HEK293 (cell line): ENCODE measurements around the gene COQ7.

Source experiments
- CTCF ChIA-PET: fragments of 350-600 bp; formaldehyde crosslinking; extraction: SDS; loops from one replicate; lab custom pipeline; 2021; ENCODE audit warnings: antibody characterized with exemption; lab: Yijun Ruan, JAX
- POLR2A ChIA-PET: fragments of 300-600 bp; formaldehyde crosslinking; extraction: SDS; loops from one replicate; lab custom pipeline; 2020; ENCODE audit warnings: antibody characterized with exemption, inconsistent platforms; lab: Yijun Ruan, JAX
- H3K27ac ChIP-seq: fragments of 200-500 bp; sonication (Bioruptor generic); 2 replicates; pipeline ENCODE4 v1.5.1; 2014; ENCODE audit warnings: low read depth, low read length, control low read depth, inconsistent platforms; ENCODE audit errors: extremely low read depth
- H3K36me3 ChIP-seq, 2 experiments: fragments of 200-500 bp in 1 of 2; sonication (Bioruptor generic) in 1 of 2; 1 replicate in 1 of 2; 2 replicates in 1 of 2; pipeline ENCODE4 v1.5.1; 2014 to 2017; ENCODE audit warnings: inconsistent platforms in 2 of 2, low read length in 2 of 2; ENCODE audit not compliant: control insufficient read depth in 2 of 2, insufficient read depth in 1 of 2
- H3K4me1 ChIP-seq: fragments of 200-500 bp; sonication (Bioruptor generic); 2 replicates; pipeline ENCODE4 v1.5.1; 2014; ENCODE audit warnings: mild to moderate bottlenecking, low read length, inconsistent platforms; ENCODE audit not compliant: control insufficient read depth, insufficient read depth
- H3K4me3 ChIP-seq: 2 replicates; pipeline ENCODE4 v1.5.1; 2011; ENCODE audit warnings: low read depth, mild to moderate bottlenecking, control low read depth, low read length, moderate library complexity
- H3K9me3 ChIP-seq: fragments of 200-500 bp; sonication (Bioruptor generic); 2 replicates; pipeline ENCODE4 v1.5.1; 2014; ENCODE audit warnings: low read depth, low read length, inconsistent platforms; ENCODE audit not compliant: control insufficient read depth, insufficient read depth
- BCL6B ChIP-seq: fragments of 450-650 bp; formaldehyde crosslinking; IDR thresholded peaks from 2 replicates; pipeline ENCODE4 v1.5.1; 2017; ENCODE audit warnings: missing biosample characterization, missing genetic modification characterization
- CTCF ChIP-seq: fragments of 450-650 bp; formaldehyde crosslinking; IDR thresholded peaks from 2 replicates; pipeline ENCODE4 v1.5.1; 2016; ENCODE audit warnings: missing biosample characterization, missing genetic modification characterization
- GLI4 ChIP-seq: fragments of 450-650 bp; formaldehyde crosslinking; IDR thresholded peaks from 2 replicates; pipeline ENCODE4 v1.5.1; 2016; ENCODE audit warnings: missing biosample characterization, missing genetic modification characterization
- HOXC10 ChIP-seq: sonication (generic); formaldehyde crosslinking; IDR thresholded peaks from 2 replicates; pipeline ENCODE4 v1.8.1; 2023; ENCODE audit warnings: mild to moderate bottlenecking, missing genetic modification reagents
- KLF17 ChIP-seq: fragments of 450-650 bp; formaldehyde crosslinking; IDR thresholded peaks from 2 replicates; pipeline ENCODE4 v1.5.1; 2016; ENCODE audit warnings: missing biosample characterization, missing genetic modification characterization
- PRDM1 ChIP-seq: fragments of 450-650 bp; formaldehyde crosslinking; IDR thresholded peaks from 2 replicates; pipeline ENCODE4; 2016; ENCODE audit warnings: missing biosample characterization, missing genetic modification characterization
- WT1 ChIP-seq: fragments of 450-650 bp; formaldehyde crosslinking; IDR thresholded peaks from 2 replicates; pipeline ENCODE4 v1.5.1; 2016; ENCODE audit warnings: missing biosample characterization, missing genetic modification characterization
- ZBTB1 ChIP-seq: fragments of 450-650 bp; formaldehyde crosslinking; IDR thresholded peaks from 2 replicates; pipeline ENCODE4 v1.5.1; 2016; ENCODE audit warnings: missing biosample characterization, missing genetic modification characterization
- ZBTB48 ChIP-seq: fragments of 450-650 bp; formaldehyde crosslinking; IDR thresholded peaks from 2 replicates; pipeline ENCODE4 v1.5.1; 2016; ENCODE audit warnings: missing biosample characterization, missing genetic modification characterization
- ZBTB8A ChIP-seq: fragments of 450-650 bp; formaldehyde crosslinking; IDR thresholded peaks from 2 replicates; pipeline ENCODE4 v1.5.1; 2016; ENCODE audit warnings: missing biosample characterization, missing genetic modification characterization
- ZEB2 ChIP-seq: fragments of 450-650 bp; formaldehyde crosslinking; IDR thresholded peaks from 2 replicates; pipeline ENCODE4 v1.5.1; 2016; ENCODE audit warnings: missing biosample characterization, missing genetic modification characterization
- ZFP69B ChIP-seq: fragments of 450-650 bp; formaldehyde crosslinking; IDR thresholded peaks from 2 replicates; pipeline ENCODE4 v1.5.1; 2016; ENCODE audit warnings: missing biosample characterization, missing genetic modification characterization
- ZNF121 ChIP-seq: fragments of 450-650 bp; formaldehyde crosslinking; IDR thresholded peaks from 2 replicates; pipeline ENCODE4 v1.5.1; 2016; ENCODE audit warnings: missing biosample characterization, missing genetic modification characterization
- ZNF138 ChIP-seq: fragments of 450-650 bp; formaldehyde crosslinking; IDR thresholded peaks from 2 replicates; pipeline ENCODE4 v1.5.1; 2016; ENCODE audit warnings: missing biosample characterization, missing genetic modification characterization, borderline replicate concordance
- ZNF211 ChIP-seq: fragments of 450-650 bp; formaldehyde crosslinking; IDR thresholded peaks from 2 replicates; pipeline ENCODE4 v1.5.1; 2016; ENCODE audit warnings: low read depth, missing biosample characterization, missing genetic modification characterization
- ZNF302 ChIP-seq: fragments of 450-650 bp; formaldehyde crosslinking; IDR thresholded peaks from 2 replicates; pipeline ENCODE4 v1.5.1; 2016; ENCODE audit warnings: missing biosample characterization, missing genetic modification characterization, low read depth
- ZNF561 ChIP-seq: fragments of 450-650 bp; IDR thresholded peaks from 2 replicates; pipeline ENCODE4 v1.5.1; 2018; ENCODE audit warnings: missing biosample characterization, missing genetic modification characterization, borderline replicate concordance
- ZNF580 ChIP-seq: fragments of 450-650 bp; formaldehyde crosslinking; IDR thresholded peaks from 2 replicates; pipeline ENCODE4 v1.5.1; 2016; ENCODE audit warnings: missing biosample characterization, missing genetic modification characterization
- ZNF624 ChIP-seq: fragments of 450-650 bp; formaldehyde crosslinking; IDR thresholded peaks from 2 replicates; pipeline ENCODE4 v1.5.1; 2017; ENCODE audit warnings: missing biosample characterization, missing genetic modification characterization
- ZNF629 ChIP-seq: fragments of 450-650 bp; formaldehyde crosslinking; IDR thresholded peaks from 2 replicates; pipeline ENCODE4 v1.5.1; 2017; ENCODE audit warnings: missing biosample characterization, missing genetic modification characterization
- ZNF664 ChIP-seq: fragments of 450-650 bp; formaldehyde crosslinking; IDR thresholded peaks from 2 replicates; pipeline ENCODE4 v1.5.1; 2016; ENCODE audit warnings: missing biosample characterization, missing genetic modification characterization
- ZNF76 ChIP-seq: fragments of 450-650 bp; formaldehyde crosslinking; IDR thresholded peaks from 2 replicates; pipeline ENCODE4; 2016; ENCODE audit warnings: low read depth, missing biosample characterization, missing genetic modification characterization, borderline replicate concordance
- ZNF791 ChIP-seq: fragments of 450-650 bp; formaldehyde crosslinking; IDR thresholded peaks from 2 replicates; pipeline ENCODE4 v1.5.1; 2016; ENCODE audit warnings: missing biosample characterization, missing genetic modification characterization

The COQ7 gene

GRCh38 chr16:19112099-19112407, 44.6 kb downstream of the COQ7 start:
- no peak overlapping the region for H3K4me3 ChIP-seq
- H3K4me1 ChIP-seq, result no peaks in the 10 kb centered on the region; the same call in 1 of the 2 replicates
- ChIA-PET CTCF (interaction anchor here (0.7 to 2.1 kb wide), 4 partner anchors 10 to 67 kb away, joined by 3 to 7 read pairs (median 4); no protein-coding TSS in a partner anchor), POLR2A (interaction anchor here (0.6 to 2.8 kb wide), 3 partner anchors 20 to 177 kb away, joined by 3 to 16 read pairs (median 3); no protein-coding TSS in a partner anchor)
- H3K9me3 ChIP-seq, result no peaks in the 10 kb centered on the region
- TF ChIP-seq ZNF76 (tag by site-specific recombination), result no peak
- TF ChIP-seq ZNF138, result no peak
- no peak for TF ChIP-seq WT1 (tag by site-specific recombination)
- no peak for TF ChIP-seq ZBTB1 (tag by site-specific recombination)
- no peak for TF ChIP-seq BCL6B (tag by site-specific recombination)
- no peak for TF ChIP-seq GLI4 (tag by site-specific recombination)
- no peak for TF ChIP-seq PRDM1 (tag by site-specific recombination)
- TF ChIP-seq ZNF121 (tag by site-specific recombination), result 0 out of 2 replicates have a peak, but pooled peaks have one; percentile 2
- TF ChIP-seq HOXC10 (CRISPR knock-in tag), result no peak
- peak; percentile 56; the same call in 1 of the 2 replicates for TF ChIP-seq ZNF664 (tag by site-specific recombination)
- TF ChIP-seq ZNF561, result no peak
- TF ChIP-seq ZBTB48, result no peak
- TF ChIP-seq ZNF624 (tag by site-specific recombination), result no peak
- no peak for TF ChIP-seq ZEB2 (tag by site-specific recombination)
- TF ChIP-seq CTCF (tag by site-specific recombination), result no peak
- no peak for TF ChIP-seq KLF17 (tag by site-specific recombination)
- no peak for TF ChIP-seq ZNF580
- no peak for TF ChIP-seq ZNF211 (tag by site-specific recombination)
- TF ChIP-seq ZNF302 (tag by site-specific recombination), result no peak
- no peak for TF ChIP-seq ZNF791 (tag by site-specific recombination)
- no peak for TF ChIP-seq ZBTB8A
- no peak for TF ChIP-seq ZFP69B (tag by site-specific recombination)
- 0 out of 2 replicates have a peak, but pooled peaks have one; percentile 38 for TF ChIP-seq ZNF629 (tag by site-specific recombination)
- peaks cover 0 to 16% of the 10 kb centered on the region in 2 experiments; a peak in 1 of 3 replicates for H3K36me3 ChIP-seq
- no peak overlapping the region for H3K27ac ChIP-seq
